ENCODE results near the gene SDK2.
"Not testable (repeated sequence)": the region's sequence is repeated elsewhere in the genome, so short reads cannot be mapped to it uniquely, and the experiment has no call there.

Gene SDK2

DNA sequence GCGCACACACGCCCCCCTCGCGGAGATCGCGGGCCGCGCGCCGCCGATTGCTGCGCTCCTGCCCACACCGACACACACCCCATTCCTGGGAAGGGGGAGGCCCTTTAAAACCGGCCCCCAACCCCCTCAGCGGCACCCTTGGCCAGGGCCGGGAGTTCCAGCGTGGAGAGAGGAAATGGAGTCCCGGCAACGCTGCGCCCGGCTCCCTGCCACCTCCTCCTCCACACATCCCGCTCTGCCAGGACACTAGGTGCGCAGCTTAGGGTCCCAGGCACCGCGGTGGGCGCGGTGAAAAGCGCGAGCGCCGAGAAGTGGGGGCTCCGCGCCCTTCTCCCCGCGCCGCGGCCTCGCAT is 332.8 kb downstream of the SDK2 start:
- DNase-seq: no peak

DNA sequence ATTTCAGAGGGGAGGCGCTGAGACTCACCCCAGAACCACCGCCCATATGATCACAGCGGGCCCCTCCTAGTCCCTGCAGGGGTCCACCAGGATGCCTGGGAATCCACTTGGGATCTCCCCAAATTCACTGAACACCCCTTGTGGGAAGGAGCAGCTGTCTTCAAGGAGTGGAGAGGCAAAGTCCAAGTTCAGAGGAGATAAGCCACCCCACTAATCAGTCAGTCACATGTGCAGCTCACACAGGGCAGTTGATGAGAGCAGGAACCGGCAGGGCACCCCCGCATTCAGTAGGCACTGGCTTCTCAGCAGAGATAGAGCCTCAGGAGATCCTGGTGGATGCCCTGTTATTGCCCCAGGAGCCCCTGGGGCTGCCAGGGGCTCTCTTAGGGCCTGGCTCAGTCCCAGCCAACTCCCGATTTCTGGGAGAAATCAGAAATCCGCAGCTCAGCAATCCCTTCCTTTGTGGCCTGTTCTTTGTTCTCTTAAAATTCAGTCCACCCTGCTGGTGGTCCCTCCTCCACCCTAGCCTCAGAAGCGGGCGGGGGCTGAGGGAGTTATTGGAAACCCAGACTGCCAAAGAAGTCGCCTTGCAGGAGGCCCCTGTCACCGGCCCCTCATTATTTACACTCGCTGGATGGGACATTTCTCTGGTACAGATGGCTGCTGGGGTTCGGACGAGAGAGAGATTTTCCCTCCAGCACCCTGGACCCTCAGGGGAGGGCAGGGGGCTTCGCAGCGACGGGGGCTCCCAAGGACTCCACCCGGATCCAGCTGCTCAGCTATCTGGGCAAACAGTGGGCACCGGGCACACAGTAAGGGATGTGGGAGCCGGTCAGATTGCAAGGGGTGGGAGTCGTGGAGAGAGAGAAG is 334.3 kb downstream of the SDK2 start:
- DNase-seq: no peak

DNA sequence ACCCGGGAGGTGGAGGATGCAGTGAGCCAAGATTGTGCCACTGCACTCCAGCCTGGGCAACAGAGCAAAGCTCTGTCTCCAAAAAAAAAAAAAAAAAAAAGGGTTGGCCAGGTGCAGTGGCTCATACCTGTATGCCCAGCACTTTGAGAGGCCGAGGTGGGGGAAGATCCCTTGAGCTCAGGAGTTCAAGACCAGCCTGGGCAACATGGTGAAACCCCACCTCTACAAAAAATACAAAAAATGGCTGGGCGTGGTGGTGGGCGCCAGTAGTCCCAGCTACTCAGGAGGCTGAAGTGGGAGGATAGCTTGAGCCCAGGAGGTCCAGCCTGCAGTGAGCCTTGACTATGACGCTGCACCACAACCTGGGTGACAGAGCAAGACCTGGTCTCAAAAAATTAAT is 335.3 kb downstream of the SDK2 start:
- DNase-seq: not testable (repeated sequence)

DNA sequence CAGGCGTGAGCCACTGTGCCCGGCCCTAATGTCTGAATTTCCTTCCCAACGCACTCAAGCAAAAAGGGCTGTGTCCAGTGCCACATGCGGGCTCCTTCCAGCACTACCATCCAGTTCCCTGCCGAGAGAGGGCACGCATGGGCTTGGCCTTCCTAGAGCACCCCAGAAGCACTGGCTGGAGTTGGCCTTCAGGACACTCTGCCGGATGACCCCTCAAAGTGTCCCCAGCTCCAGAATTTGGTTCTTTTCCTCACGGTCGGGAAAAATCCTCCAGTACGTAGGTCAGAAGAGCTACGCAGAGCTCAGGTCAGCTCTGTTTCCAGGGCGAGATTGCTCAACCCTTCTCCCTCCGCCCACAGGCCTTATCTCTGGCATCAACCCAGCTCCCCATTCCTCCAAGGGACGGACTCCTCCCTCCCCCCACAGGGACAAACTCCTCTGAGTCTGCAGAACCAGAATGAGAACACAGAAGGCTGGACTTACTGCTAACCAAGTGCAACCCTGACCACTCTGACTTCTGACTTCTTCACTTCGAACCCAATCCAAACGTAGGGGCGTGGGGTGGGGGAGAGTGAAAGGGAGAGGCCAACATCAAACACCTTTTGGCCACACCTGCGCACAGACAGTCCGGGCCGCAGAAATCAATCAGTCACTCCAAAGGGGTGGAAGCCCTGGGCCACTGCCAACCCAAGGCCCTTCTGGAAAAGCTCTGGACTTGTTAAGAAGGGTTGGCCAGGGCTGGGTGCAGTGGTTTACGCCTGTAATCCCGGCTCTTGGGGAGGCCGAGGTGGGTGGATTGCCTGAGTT is 336.0 kb downstream of the SDK2 start:
- DNase-seq: no peak

DNA sequence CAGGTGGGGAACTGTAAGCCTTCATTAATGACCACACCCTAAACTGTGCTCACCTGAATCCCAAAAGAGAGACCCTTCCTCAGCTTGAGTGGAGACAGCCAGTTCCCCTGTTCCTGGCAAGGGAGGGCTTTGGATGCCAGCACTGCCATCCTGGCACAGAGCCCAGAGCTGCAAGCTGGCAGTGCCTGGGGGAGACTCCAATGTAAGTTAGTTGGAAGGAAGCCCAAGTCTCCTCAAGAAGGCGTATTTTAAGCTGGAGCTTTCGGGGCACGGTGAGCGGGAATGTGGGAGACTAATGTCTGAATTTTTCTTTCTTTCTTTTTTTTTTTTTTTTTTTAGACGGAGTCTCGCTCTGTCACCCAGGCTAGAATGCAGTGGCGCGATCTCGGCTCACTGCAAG is 337.1 kb downstream of the SDK2 start:
- DNase-seq: no peak

DNA sequence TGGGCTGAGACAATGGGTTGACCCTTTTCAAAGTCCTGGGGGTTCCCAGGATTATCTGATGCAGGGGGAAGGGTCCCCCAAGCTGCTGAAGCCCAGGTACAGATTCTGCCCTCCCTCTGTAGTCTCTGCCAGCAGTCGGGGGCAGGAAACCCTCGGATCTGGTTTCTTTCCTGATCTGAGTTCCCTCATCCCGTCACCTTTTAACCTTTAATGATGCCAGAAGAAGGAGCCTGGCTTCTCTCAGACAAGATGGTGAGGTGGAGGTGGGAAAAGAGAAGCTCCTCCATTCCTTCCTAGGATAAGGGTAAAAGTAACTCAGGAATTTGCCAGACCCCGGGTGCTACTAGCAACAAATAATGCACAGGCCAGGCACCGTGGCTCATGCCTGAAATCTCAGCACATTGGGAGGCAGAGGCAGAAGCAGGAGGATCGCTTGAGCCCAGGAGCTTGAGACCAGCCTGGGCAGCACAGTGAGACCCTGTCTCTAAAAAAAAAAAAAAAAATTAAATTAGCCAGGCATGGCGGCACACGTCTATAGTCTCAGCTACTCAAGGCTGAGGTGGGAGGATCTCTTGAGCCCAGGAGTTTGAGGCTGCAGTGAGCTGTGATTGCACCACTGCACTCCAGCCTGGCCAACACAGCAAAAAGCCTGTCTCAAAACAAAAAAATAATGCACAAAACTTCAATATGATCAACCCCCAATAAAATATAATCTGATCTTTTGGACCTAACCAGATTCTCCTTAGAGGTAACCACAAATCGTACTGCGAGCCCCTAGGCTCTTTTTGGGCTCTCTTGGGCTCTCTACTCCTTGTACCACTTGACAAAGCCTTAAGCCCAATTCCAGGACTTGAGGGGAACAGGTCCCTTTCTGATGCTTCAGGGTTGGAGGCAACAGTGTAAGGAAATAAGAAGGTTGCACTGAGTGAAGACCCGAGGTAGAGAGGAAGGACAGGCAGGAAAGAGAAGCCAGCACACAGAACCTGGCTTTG is 338.1 kb downstream of the SDK2 start:
- DNase-seq: no peak

DNA sequence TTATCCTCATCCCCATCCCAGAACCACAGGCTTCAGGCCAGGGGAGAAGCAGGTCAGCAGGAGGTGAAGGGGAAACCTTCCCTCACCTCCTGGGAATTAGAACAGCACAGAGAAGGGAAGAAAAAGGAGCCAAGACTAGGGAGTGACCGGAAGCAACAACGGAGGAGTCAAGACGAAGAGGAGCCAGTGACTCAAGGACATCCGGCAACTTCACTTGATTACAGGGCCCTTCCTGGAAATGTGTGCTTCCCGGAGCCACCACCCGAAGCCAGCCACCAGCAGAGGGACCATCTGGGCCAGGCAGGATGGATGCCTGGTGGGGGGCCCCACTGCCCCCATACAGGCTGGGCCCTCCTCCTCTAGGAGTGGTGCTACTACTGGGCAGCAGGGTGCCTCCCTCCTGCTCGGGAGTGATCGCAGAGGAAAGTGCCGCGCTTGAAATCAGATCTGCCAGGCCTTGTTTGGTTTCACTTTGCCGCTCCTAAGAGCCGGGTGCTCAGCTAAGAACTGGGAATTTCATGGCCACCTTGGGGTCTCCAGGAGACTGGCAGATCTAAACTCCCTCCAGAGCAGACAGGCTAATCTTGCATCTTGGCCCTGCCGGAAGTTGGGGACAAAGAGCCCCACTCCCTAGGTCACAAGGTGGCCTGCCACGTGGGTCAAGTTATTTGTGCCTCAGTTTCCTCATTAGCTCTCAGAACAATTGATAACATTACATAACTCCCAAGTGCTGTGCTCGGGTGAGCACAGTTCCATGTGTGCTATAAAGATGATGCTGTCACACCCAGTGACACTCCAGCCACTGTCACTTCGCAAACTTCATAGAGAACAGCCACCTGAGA is 339.1 kb downstream of the SDK2 start:
- DNase-seq: no peak

DNA sequence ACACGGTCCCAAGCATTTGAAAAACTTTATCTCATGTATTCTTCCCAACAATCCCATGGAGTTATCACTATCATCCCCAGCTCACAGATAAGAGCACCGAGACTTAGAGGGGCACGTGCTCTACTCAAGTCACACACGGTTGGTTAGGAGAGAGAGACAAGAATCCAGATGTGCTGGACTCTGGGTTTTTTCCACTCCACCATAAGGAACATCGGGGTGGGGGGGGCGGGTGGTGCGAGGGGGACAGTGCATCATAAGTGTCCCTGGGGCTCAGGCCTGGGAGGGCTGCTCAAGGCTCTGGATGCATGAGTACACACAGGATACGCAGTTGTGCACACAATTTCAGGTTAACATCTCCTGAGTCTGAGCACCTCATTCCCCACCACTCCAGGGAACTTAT is 339.8 kb downstream of the SDK2 start:
- DNase-seq: no peak

DNA sequence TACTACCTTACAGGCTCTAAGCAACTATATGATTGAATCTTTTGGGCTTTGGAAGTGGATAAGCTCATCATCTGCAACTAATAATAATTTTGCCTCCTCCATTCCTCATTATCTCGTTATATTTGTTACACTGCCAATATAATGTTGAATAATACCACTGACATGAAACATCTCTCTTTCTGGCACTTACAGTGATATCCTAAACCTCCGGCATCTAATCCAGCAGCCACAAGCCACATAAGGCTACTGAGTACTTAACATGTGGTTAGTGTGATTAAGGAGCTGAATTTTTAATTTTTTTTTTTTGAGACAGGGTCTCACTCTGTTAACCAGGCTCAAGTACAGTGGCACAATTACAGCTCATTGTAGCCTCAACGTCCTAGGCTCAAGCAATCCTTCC is 342.1 kb downstream of the SDK2 start:
- DNase-seq: no peak

DNA sequence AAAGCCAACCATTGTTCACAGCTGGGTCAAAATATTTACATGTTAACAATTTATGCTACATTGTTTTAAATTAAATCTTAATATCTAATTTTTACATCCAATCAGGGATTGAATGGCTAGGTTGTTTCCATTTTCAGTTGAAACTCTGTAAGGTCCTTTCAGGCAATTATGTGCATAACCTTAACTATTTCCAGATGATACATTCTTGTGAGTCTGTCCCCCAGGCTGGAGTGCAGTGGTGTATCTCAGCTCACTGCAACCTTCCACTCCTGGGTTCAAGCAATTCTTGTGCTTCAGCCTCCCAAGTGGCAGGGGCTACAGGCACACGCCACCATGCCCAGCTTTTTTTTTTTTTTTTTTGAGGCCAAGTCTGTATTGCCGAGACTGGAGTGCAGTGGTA is 342.9 kb downstream of the SDK2 start:
- no peak for DNase-seq

DNA sequence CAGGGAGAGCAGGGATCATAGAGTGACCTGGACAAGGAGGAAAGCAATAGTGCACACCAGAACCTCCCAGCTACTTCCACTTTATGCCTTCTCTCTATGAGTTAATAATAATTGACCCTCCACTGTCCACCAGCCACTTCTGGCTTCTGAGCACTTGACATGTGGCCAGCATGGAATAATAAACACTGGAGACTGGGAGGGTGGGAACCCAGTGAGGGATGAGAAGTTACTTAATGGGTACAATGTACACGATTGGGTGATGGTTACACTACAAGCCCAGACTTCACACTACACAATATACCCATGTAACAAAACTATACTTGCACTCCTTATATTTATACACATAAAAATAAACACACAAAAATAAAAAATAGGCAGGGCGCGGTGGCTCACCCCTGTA is 343.9 kb downstream of the SDK2 start:
- DNase-seq: no peak

DNA sequence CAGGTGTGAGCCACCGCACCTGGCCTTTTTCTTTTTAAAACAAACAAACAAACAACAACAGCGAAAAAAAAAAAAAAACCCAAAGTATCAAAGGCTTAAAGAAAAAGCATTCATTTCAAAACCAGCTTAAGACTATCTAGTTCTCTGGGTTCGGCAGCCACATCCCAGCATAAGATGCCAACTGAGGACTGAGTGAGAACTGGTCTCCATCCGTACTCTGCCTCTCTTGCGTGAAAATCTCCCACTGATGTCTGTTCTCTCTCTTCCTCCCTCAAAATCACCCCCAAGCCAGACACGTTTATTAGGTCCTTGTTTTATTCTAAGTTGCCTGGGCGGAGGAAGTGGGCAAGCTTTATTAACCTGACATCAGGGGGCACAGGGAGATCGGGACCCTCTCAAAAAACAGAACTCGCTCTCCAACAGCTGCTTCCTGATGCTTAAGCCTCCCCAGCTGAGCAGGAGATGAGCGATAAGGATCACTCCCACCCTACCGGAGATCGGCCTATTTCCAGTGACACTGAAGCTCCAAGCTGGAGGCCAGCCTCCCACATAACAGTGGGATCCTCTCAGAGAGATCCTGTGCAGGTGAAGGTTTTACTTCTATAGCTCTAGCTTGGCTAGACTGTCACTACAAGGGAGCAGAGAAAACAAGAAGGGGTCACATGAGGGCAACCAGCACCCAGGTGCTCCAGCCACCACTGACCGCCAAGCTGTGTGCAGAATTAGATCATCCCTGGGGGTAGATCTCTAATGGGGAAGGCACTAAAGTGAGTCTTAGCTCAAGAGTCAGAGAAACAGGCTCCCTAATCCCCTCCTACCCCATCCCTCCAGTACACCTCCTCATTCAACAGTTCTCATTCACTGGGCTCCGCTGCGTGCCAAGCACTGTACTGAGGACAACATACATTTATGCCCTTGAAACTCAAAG is 346.0 kb downstream of the SDK2 start:
- no peak for DNase-seq

DNA sequence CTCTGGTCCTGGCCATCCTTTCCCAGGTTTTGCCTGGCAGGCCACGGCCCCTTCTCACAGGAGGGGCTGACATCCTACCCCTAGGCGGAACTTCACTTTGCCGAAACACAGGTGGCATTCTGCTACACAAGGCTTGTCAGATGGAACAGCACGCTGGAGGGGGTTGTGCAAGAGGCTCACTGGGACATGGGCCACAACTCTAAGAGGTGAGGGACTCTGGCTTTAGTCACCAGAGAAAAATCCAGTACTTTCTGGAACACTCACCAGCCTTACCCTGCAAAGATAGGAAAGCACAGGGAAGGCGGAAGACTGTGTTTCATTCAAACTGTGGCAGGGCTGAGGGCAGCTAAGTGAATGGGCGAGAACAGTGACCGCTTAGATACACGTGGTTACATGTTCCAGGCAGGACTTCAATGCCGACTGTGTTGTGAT is 350.7 kb downstream of the SDK2 start:
- no peak for DNase-seq

DNA sequence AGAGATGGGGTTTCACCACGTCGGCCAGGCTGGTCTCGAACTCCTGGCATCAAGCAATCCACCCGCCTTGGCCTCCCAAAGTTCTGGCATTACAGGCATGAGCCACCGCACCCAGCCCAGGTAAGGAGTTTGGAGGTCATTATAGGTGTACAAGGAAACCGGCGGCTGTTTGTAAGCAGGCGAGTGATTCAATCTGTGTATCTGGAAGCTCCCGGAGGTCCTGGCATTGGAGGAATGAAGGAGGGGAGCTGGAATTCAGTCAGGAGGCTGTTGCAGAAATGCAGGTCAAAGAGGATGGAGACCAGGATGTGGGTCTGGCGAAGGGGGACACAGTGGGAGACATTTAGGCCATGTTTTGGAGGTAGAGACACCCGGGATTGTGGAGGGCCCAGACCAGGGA is 351.2 kb downstream of the SDK2 start:
- DNase-seq: no peak

DNA sequence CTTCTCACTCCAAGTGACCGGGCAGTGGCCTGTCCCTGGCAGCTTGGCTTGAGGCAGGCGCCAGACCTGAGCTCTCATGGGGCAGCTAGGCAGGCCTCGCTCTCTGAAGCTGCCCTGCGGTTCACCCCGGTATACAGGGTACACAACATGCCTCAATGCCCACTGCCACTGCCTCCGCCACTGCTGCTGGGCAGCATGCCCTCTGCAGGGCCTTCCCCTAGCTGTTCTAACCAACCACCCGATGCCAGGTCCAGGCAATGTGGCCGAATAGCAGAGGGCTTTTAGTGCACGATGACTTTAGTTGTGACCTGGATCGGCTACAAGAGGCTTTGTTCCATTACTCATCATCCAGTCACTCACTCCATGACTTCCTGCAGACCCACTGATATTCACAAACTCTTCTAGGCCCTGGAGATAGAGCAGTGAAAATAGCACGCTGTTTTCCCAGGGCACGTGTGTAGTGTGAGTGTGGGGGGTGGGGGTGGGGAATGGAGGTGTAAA is 352.2 kb downstream of the SDK2 start:
- no peak for DNase-seq

DNA sequence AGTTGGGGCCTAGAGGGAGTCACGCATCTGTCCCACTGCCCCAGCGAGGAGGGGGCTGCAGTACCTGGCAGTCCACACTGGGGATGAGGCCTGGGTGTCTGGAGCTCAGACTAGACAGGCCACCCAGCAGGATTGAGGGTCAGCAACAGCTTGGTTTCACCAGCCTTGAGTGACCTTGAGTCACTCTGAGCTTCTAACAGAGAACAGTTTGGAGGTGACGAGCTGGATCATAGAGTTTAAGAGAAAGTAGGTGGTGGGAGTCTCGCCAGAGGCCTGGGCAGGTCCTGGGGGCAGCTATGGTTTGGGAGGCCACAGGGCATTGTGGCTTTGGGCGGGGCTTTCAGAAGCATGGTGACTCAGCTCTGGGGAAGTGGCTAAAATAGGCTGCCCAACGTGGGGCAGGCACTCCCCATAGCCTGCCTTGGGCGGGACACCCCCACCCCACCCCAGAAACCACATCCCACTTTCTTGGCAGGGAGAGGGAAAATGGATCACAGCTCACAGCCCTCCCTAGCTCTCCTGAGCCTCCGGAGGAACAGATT is 352.9 kb downstream of the SDK2 start:
- no peak for DNase-seq

DNA sequence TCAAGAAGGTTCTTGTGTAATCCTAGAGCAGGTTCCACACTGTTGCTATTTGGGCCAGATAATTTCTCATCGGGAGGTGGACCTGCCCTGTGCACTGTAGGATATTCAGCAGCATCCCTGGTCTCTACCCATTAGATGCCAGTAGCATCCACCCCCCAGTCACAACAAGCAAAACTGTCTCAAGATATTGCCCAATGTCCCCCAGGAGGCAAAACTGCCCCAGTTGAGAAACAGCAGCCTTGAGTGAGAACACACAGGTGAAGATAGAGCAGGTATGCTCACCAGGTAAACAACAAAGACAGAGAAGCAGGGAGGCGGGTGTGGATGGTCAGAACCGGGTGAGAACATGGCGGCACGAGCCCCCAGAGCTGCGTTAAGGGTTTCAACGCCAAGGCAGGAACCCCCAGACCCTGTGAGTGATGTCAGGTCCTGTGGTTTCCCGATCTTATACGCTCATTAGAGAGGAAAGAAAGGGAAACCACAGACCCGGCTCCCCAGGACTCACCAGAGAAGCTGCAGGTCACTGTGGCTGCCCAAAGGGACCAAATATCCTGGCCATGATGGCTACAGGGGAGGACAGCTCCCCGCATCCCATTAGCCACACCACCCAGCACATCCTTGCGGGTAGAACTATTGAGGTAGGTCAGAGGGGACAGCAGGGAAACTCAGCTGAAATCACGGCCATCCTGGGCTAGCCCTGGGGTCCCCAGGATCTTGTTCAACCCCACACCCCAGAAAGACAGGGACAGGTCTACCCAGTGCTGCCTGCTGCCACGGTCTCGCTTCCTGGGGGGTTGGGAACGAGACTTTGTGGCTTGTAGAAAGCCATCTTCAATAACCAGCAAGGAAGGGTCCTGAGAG is 353.6 kb downstream of the SDK2 start:
- DNase-seq: no peak

DNA sequence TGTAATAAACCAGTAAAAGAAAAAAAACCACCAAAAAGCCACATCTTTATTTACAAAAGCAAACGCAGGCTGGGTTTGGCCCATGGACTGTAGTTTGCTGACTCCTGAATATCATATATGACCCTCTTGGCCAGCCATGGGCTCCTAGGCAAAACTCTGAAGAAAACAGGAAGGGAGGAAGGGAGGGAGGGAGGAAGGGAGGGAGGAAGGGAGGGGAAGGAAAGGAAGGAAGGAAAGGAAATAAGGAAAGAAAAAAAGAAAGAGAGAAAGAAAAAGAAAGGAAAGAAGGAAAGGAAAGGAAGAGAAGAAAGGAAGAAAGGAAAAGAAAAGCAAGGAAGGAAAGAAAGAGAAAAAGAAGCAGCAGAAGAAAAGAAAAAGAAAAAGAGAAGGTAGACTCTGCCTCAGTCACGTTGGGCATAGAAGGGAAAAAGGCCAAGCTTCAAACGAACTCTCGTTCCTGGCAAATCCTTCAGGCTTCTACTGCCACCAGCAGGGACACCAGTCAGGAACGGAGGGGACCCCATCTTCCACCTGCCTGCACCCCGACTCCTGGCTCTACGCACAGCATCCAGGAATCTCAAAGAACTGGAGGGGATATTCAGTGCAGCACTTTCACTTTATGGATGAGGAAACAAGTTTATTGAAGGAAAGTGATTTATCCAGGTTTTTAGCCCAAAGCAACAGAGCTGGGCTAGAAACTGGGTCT is 354.5 kb downstream of the SDK2 start:
- no peak for DNase-seq
